Mucosa of descending colon (tissue), 3 donors: ENCODE results near the gene ADCY7. TPM values are rescaled to one million over a fixed set of nuclear protein-coding genes. Genes with fewer than 3 reads are reported as not detected.

Experiments used
- ATAC-seq: fragments of 200-7000 bp; cut with Tn5 transposase; one replicate; pipeline ENCODE4 v1.9.1; 2020; ENCODE audit warnings: mild to moderate bottlenecking, moderate library complexity
- DNase-seq, 3 donors: peaks; one replicate each; pipeline ENCODE4 v3.0.0-alpha.2; 2020
- H3K36me3 ChIP-seq: fragments of 200-600 bp; one replicate; pipeline ENCODE4 v1.8.0; 2021; ENCODE audit warnings: low read depth, mild to moderate bottlenecking
- H3K4me1 ChIP-seq: fragments of 200-600 bp; one replicate; pipeline ENCODE4 v1.8.0; 2021; ENCODE audit warnings: low read depth, mild to moderate bottlenecking
- H3K4me3 ChIP-seq: fragments of 200-600 bp; one replicate; pipeline ENCODE4 v1.8.0; 2021; ENCODE audit warnings: mild to moderate bottlenecking
- H3K9me3 ChIP-seq: fragments of 200-600 bp; one replicate; pipeline ENCODE4 v1.8.0; 2021; ENCODE audit warnings: mild to moderate bottlenecking
- CTCF ChIP-seq: fragments of 200-600 bp; IDR thresholded peaks from one replicate; pipeline ENCODE4 v1.8.0; 2022; ENCODE audit warnings: antibody characterized with exemption, mild to moderate bottlenecking
- intact Hi-C, 2 donors: fragments of 100-400 bp; cut with DNase I in 1 of 2; cut with micrococcal nuclease in 1 of 2; formaldehyde crosslinking; loops; one replicate each; pipeline versions ENCODE4 v1.11.0 to v1.11.1; 2022; cut with DNase I, micrococcal nuclease
- total RNA-seq, 3 donors: library from RNA; stranded (reverse); fragmentation: NEBNext Ultra II Directional in 2 of 3; extraction: Animal tissue kit (Norgen Biotek cat#: 25700) in 2 of 3; gene quantifications; one replicate each; pipeline versions ENCODE4 v1.2.1 to v1.2.4, GENCODE V29; 2021 to 2023
- donor health status: DM: no; HTN: no; CAD: no; lungs with moderate emphysema.
- donor health status: DM: no; HTN: no; CAD: no.
- donor health status: DM: no; HTN: yes; CAD: no.

ADCY7 gene
- total RNA-seq, 3 donors from 2014 or later, result 12.4 to 25.0 (median 22.7) TPM

GRCh38 chr16:50288026-50288425 lies 21.7 kb downstream of the ADCY7 start:
- H3K36me3 ChIP-seq, result no peaks in the 10 kb centered on the region
- H3K4me1 ChIP-seq, result peaks cover 7% of the 10 kb centered on the region
- DNase-seq (no peak), ATAC-seq (no peak)
- H3K4me3 ChIP-seq, result no peak overlapping the region
- no peaks in the 10 kb centered on the region for H3K9me3 ChIP-seq
- TF ChIP-seq CTCF, result no peak
- intact Hi-C loops, result no loop called here

- TF ChIP-seq CTCF, result no peak
- intact Hi-C loops, result no loop called here
- no peak overlapping the region for H3K4me3 ChIP-seq
- DNase-seq (no peak), ATAC-seq (no peak)
- no peaks in the 10 kb centered on the region for H3K36me3 ChIP-seq
- H3K4me1 ChIP-seq, result peaks cover 2% of the 10 kb centered on the region
- no peaks in the 10 kb centered on the region for H3K9me3 ChIP-seq
Observed at GRCh38 chr16:50288920-50289319, 22.6 kb downstream of the ADCY7 start.

GRCh38 chr16:50289950-50290764 lies 23.8 kb downstream of the ADCY7 start:
- Histone ChIP-seq H3K9me3 (no peaks in the 10 kb centered on the region), H3K36me3 (no peaks in the 10 kb centered on the region), H3K4me3 (no peak overlapping the region), H3K4me1 (no peaks in the 10 kb centered on the region)
- ATAC-seq, result no peak
- no peak for TF ChIP-seq CTCF
- intact Hi-C loops, result no loop called here
- DNase-seq, result no peak

- TF ChIP-seq CTCF, result no peak
- H3K4me1 ChIP-seq, result no peaks in the 10 kb centered on the region
- intact Hi-C loops, result no loop called here
- ATAC-seq (no peak), DNase-seq (no peak)
- no peak overlapping the region for H3K4me3 ChIP-seq
- no peaks in the 10 kb centered on the region for H3K36me3 ChIP-seq
- no peaks in the 10 kb centered on the region for H3K9me3 ChIP-seq
Observed at GRCh38 chr16:50290856-50291255, 24.5 kb downstream of the ADCY7 start.

GRCh38 chr16:50291719-50292565 lies 25.6 kb downstream of the ADCY7 start:
- DNase-seq, result no peak

More at GRCh38 chr16:50291719-50292565, 25.6 kb downstream of the ADCY7 start:
- TF ChIP-seq CTCF, result no peak
- no peaks in the 10 kb centered on the region for H3K36me3 ChIP-seq
- no peak for ATAC-seq
- H3K4me3 ChIP-seq, result no peak overlapping the region
- H3K9me3 ChIP-seq, result no peaks in the 10 kb centered on the region
- intact Hi-C loops, result no loop called here
- no peaks in the 10 kb centered on the region for H3K4me1 ChIP-seq
